Measurements from ENCODE around the gene ACSF2. TPM values are rescaled to one million over a fixed set of nuclear protein-coding genes. Genes with fewer than 3 reads are reported as not detected.

Gene ACSF2
- polyA plus RNA-seq, 1 of the 3 experiments (the other 2 are of a cell fraction): 46.6 TPM

DNA sequence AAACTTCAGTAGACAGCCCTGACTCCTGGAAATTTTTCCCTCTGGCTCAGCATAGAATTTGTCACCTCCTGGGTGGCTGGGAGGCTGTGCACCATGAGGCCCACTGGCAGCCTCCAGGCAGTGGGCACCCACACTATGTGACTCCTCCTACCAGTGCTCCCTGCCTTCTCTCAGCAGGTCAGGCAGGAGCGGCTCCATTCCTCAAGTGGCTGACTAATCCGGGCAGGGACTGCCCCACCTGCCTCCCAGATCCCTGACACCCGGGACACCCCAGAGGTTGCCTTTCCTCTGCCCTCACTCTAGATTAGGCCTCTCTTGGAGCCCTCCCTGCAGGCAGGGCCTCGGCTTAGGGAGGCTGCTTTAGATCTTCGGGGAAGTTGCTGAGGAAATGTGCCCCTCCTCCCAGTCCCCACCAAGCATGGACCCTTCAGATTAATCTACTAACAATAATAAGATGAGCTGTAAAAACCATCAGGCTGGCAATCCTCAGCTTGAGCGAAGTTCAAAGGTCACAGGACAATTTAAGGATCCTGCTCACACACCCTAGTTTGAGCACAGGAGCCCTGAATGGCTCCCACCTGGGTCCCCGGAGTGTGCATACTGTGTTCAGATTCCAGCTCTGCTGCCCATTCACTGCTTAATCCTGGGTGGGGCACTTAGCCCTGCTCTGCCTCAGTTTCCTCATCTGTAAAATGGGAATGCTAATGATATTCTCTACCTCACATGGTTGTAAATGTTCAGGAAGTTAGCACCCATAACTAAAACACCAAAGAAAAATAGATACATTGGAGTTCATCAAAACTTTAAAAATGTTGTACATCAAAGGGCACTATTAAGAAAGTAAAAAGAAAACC, 72.2 kb downstream of the ACSF2 start (continued):
- TF ChIP-seq FOXJ3 (CRISPR knock-in tag; IDR thresholded peaks at IDR 0.05) (no peak), YY1 (IDR thresholded peaks at IDR 0.05; ENCODE audit: low read depth) (no peak), NFIC (IDR thresholded peaks at IDR 0.05; ENCODE audit: borderline replicate concordance) (no peak)

GRCh38 chr17:50499270-50499669, 73.3 kb downstream of the ACSF2 start:
- no peak for TF ChIP-seq RFX5 (IDR thresholded peaks at IDR 0.05; ENCODE audit: low read length)
- H3K9me3 ChIP-seq: no peaks in the 10 kb centered on the region
- peaks cover 10% of the 10 kb centered on the region for H3F3A ChIP-seq (replicated peaks; ENCODE audit: insufficient read depth)
- H3K4me2 ChIP-seq: no peak overlapping the region
- no peaks in the 10 kb centered on the region for H4K20me1 ChIP-seq (ENCODE audit: insufficient read depth)
- no peaks in the 10 kb centered on the region for H3K4me1 ChIP-seq (ENCODE audit: control insufficient read depth in 1 of 2, insufficient read depth in 2 of 2, low read depth in 1 of 2, low read length in 1 of 2)
- no peaks in the 10 kb centered on the region for H3K79me2 ChIP-seq (ENCODE audit: insufficient read depth)
- H3K27ac ChIP-seq (ENCODE audit: low read depth in 2 of 2, low read length in 1 of 2): no peak overlapping the region
- no peaks in the 10 kb centered on the region for H3K27me3 ChIP-seq (ENCODE audit: insufficient read depth)
- H3K9me2 ChIP-seq: no peaks in the 10 kb centered on the region
- CTCF ChIA-PET: interaction anchor here (1.3 to 13.3 kb wide), 3 partner anchors 14 to 196 kb away, joined by 4 to 183 read pairs (median 4); partner anchors contain the start of gene SPATA20
- H3K4me3 ChIP-seq (ENCODE audit: low read depth in 2 of 2, low read length in 1 of 2): no peak overlapping the region
- H3K36me3 ChIP-seq (replicated peaks in 1 of 2; ENCODE audit: control insufficient read depth in 1 of 2, insufficient read depth in 2 of 2, low read length in 1 of 2): no peaks in the 10 kb centered on the region
- no peak overlapping the region for H2AFZ ChIP-seq (ENCODE audit: low read depth)
- DNase-seq: no peak
- H3K9ac ChIP-seq: no peak overlapping the region
- POLR2A ChIA-PET: no interaction called here

DNA sequence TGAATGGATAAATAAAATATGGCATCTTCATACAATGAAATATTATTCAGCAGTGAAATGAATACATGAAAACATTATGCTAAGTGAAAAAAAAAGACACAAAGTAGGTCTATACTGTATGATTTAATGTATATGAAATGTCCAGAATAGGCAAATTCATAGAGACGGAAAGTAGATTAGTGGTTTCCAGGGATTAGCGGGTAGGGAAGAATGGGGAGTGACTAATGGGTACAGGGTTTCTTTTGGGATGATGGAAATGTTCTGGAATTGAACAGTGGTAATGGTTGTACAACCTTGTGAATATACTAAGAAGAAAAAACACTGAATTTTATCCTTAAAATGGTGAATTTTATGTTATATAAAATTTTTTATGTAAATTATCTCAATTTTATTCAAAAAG, 73.7 kb downstream of the ACSF2 start:
- no peaks in the 10 kb centered on the region for H3K36me3 ChIP-seq (replicated peaks in 1 of 2; ENCODE audit: control insufficient read depth in 1 of 2, insufficient read depth in 2 of 2, low read length in 1 of 2)
- DNase-seq: no peak
- H4K20me1 ChIP-seq (ENCODE audit: insufficient read depth): no peaks in the 10 kb centered on the region
- ChIA-PET CTCF (interaction anchor here (1.9 to 13.3 kb wide), 3 partner anchors 7 to 22 kb away, joined by 13 to 183 read pairs (median 85); partner anchors contain the start of gene RSAD1), POLR2A (no interaction called here)
- no peak overlapping the region for H3K27ac ChIP-seq (ENCODE audit: low read depth in 2 of 2, low read length in 1 of 2)
- no peak overlapping the region for H3K9ac ChIP-seq
- H3K9me3 ChIP-seq: no peaks in the 10 kb centered on the region
- H3K9me2 ChIP-seq: no peaks in the 10 kb centered on the region
- no peaks in the 10 kb centered on the region for H3K79me2 ChIP-seq (ENCODE audit: insufficient read depth)
- H3K4me3 ChIP-seq (ENCODE audit: low read depth in 2 of 2, low read length in 1 of 2): no peak overlapping the region
- no peaks in the 10 kb centered on the region for H3K27me3 ChIP-seq (ENCODE audit: insufficient read depth)
- no peaks in the 10 kb centered on the region for H3K4me1 ChIP-seq (ENCODE audit: control insufficient read depth in 1 of 2, insufficient read depth in 2 of 2, low read depth in 1 of 2, low read length in 1 of 2)
- no peak overlapping the region for H2AFZ ChIP-seq (ENCODE audit: low read depth)
- H3F3A ChIP-seq (replicated peaks; ENCODE audit: insufficient read depth): peaks cover 10% of the 10 kb centered on the region
- no peak overlapping the region for H3K4me2 ChIP-seq
- WGBS (ENCODE audit: low lambda C conversion rate): 86% methylated on average over 2 of the region's 2 CpGs
- TF ChIP-seq SIN3A (IDR thresholded peaks at IDR 0.05; ENCODE audit: borderline replicate concordance, low read depth, low read length): no peak
- no peak for TF ChIP-seq MXI1 (IDR thresholded peaks at IDR 0.05; ENCODE audit: low read depth, low read length)

GRCh38 chr17:50501054-50501453, 75.0 kb downstream of the ACSF2 start:
- no peaks in the 10 kb centered on the region for H3K36me3 ChIP-seq (replicated peaks in 1 of 2; ENCODE audit: control insufficient read depth in 1 of 2, insufficient read depth in 2 of 2, low read length in 1 of 2)
- TF ChIP-seq CTCF (IDR thresholded peaks at IDR 0.05) (peak; percentile 69), TAF1 (IDR thresholded peaks at IDR 0.05; ENCODE audit: borderline replicate concordance, low read depth, low read length) (no peak), RAD21 (IDR thresholded peaks at IDR 0.05; ENCODE audit: low read length) (peak; percentile 53)
- CTCF ChIA-PET: interaction anchor here (0.6 to 13.3 kb wide), 34 partner anchors 9 to 481 kb away, joined by 3 to 183 read pairs (median 4); partner anchors contain the start of genes RSAD1 and SPATA20
- no peak overlapping the region for H3K9ac ChIP-seq
- no peaks in the 10 kb centered on the region for H3K9me3 ChIP-seq
- no peaks in the 10 kb centered on the region for H3K27me3 ChIP-seq (ENCODE audit: insufficient read depth)
- H3F3A ChIP-seq (replicated peaks; ENCODE audit: insufficient read depth): peaks cover 10% of the 10 kb centered on the region
- no peaks in the 10 kb centered on the region for H3K4me1 ChIP-seq (ENCODE audit: control insufficient read depth in 1 of 2, insufficient read depth in 2 of 2, low read depth in 1 of 2, low read length in 1 of 2)
- peak; percentile 55 for DNase-seq
- POLR2A ChIA-PET: no interaction called here
- H3K9me2 ChIP-seq: no peaks in the 10 kb centered on the region
- 31% methylated on average over 5 of the region's 5 CpGs for whole genome bisulfite sequencing (ENCODE audit: low lambda C conversion rate)
- H3K27ac ChIP-seq (ENCODE audit: low read depth in 2 of 2, low read length in 1 of 2): no peak overlapping the region
- H4K20me1 ChIP-seq (ENCODE audit: insufficient read depth): no peaks in the 10 kb centered on the region
- H3K4me3 ChIP-seq (ENCODE audit: low read depth in 2 of 2, low read length in 1 of 2): no peak overlapping the region
- H2AFZ ChIP-seq (ENCODE audit: low read depth): no peak overlapping the region
- H3K79me2 ChIP-seq (ENCODE audit: insufficient read depth): no peaks in the 10 kb centered on the region
- H3K4me2 ChIP-seq: no peak overlapping the region

Data from SK-N-SH (cell line).